Fibroblast of the conjunctiva (primary cell): ENCODE measurements around the gene GCGR.

Experiments
- DNase-seq: peaks from one replicate; pipeline ENCODE4 v3.0.0-alpha.2; 2010; ENCODE audit warnings: low read depth

The GCGR gene

DNA sequence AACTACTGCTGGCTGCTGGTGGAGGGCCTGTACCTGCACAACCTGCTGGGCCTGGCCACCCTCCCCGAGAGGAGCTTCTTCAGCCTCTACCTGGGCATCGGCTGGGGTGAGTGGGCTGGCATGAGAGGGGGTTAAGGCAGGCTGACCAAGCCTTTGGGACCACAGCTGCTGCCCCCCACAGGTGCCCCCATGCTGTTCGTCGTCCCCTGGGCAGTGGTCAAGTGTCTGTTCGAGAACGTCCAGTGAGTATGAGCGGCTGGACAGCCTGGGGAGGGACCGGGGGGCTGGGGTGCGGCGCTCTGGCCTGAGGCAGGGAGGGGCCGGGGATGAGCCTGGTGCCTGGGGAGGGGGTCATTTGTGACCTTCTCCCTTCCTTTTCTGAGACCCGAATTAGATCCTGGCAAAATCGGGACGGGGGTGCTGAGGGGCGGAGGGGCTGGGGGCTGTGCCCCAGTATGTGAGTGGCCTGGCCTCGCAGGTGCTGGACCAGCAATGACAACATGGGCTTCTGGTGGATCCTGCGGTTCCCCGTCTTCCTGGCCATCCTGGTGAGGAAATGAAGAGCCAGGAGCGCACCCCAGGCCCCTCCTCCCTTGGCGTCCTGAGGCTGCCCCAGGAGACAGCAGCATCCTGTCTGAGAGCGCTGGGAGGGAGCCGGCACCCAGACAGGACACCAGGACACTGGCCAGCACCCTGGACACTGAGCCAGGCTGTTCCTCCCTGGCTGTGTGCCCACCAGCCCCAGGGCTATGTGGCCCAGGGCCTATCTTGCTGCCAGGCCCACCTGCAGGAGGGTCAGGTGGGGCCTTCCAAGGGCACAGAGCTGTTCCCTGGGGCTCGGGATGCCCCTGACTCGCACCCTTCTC is 8.0 kb downstream of the GCGR start:
- no peak for DNase-seq

DNA sequence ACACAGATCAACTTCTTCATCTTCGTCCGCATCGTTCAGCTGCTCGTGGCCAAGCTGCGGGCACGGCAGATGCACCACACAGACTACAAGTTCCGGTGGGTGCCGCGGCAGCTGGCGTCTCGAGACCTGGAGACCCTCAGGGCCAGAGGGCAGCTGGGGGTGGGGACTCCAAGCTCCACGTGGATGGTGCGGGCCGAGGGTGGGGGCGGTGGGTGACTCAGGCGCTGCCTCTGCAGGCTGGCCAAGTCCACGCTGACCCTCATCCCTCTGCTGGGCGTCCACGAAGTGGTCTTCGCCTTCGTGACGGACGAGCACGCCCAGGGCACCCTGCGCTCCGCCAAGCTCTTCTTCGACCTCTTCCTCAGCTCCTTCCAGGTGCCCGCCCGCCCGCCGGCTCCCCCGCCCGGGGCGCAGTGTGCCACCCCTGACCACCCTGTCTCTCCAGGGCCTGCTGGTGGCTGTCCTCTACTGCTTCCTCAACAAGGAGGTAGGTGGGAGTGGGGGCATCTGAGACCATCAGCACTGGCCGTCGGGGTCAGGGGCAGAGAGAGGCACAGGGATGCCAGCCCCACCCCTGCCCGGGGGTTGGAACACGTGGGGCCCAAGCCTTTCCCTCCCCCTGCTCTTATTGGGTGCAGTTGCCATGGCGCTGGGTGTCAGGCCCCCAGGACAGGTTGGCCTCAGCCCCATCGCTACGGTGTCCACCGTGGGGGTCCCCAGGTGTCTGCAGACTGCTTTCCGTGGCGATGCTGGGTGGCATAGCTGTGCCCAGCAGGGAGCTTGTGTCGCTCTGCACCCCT is 8.8 kb downstream of the GCGR start:
- DNase-seq, result no peak

DNA sequence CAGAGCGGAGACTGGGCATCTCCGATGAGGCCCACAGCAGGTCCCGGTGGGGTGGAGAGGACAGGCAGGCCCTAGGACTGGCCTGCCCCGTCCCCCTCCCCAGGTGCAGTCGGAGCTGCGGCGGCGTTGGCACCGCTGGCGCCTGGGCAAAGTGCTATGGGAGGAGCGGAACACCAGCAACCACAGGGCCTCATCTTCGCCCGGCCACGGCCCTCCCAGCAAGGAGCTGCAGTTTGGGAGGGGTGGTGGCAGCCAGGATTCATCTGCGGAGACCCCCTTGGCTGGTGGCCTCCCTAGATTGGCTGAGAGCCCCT is 9.4 kb downstream of the GCGR start:
- DNase-seq, result no peak

DNA sequence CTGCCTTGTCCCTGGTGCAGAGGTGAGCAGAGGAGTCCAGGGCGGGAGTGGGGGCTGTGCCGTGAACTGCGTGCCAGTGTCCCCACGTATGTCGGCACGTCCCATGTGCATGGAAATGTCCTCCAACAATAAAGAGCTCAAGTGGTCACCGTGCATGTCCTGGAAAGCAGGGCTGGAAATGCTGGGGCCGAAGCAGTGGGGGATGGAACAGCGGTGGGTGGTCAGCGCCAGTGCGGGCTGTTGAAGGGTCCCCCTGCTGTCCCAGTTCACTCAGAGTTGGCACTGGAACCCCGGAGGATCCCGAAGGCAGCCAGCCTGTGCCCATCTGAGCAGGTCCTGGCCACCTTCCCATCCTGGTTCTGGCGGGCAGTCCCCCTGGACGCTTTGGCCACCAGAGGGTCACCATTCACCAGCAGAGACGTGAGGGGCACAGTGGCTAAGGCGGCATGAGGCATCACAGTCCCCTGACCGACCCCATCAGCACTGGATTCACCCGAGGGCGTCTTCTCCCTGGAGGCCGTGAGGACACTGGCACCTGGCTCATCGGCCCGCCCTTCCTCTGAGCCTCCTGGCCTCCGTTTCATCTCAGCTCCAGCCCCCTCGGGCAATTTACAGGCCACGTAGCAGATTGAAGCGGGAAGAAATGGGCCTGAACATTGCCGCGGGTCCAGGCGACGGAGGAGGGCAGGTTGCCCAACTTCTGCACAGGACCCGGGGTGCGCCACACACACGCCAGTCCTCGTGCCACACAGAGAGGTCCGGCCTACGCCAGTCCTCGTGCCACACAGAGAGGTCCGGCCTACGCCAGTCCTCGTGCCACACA is 10.1 kb downstream of the GCGR start:
- no peak for DNase-seq

DNA sequence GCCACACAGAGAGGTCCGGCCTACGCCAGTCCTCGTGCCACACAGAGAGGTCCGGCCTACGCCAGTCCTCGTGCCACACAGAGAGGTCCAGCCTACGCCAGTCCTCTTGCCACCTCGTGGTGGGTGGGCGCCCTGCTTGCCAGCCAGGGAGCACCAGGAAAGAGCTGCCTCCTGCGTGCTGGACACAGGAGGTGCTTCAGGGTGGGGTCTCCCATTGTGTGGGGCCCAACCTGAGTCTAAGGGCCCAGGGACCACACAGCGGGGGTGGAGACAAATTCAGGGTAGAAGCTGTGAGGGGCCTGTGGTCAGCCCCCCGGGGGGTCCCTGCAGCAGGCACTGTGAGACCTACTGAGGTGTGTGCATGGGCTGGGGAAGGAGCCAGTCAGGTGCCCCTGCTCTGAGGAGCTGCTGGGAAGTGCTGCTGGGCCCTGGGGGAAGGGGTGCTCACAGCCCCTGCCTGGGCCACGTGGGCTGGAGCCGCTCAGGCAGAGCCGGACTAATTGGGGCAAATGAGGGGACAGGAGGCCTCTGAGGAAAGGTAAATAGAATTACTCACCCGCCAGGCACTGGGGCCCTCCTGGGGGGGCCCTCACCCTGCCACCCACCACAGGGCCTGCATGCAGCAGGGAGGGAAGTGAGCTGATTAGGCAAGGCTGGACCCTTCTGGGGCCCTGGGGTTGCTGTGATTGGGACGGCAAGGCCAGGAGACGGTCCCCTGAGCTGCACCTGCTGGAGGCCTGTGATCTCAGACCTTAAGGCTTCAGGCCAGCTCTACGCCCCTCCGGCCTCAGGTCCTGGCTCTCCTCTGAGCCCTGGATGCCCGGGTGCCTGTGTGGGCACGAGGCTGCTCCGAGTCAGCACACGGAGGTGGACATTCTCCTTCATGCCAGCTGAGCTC is 11.0 kb downstream of the GCGR start:
- DNase-seq, result no peak

DNA sequence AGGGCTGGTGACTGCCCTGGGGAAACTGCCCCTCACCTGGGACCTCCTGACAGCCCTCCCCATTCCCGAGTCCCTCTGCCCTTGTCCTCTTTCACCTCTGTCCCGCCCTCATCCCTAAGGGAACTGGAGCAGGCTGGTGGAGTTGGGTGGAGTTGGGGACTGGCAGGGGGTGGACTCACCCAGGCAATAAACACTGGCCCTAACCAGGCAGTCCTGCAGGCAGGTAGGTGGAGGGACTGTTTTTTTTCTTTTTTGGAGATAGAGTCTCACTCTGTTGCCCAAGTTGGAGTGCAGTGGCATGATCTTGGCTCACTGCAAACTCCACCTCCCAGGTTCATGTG is 11.7 kb downstream of the GCGR start:
- DNase-seq, result no peak

DNA sequence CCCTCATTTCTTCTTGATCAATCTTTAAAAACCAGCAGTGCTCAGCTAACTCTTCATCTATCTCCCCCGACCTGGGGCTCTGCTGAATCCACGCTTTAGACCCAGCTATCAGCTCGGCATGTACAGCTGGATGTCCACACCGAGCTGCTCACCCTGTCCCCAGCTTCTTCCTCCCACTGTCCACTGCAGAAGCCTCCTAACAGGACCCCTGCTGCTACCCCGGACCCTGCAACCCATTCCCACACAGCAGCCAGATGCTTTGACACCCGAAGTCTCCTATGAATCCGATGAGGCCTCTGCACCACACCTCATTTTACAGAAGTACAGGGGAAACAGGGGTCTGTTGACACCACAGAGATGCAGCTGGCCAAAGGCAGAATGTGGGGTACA is 13.8 kb downstream of the GCGR start:
- no peak for DNase-seq

DNA sequence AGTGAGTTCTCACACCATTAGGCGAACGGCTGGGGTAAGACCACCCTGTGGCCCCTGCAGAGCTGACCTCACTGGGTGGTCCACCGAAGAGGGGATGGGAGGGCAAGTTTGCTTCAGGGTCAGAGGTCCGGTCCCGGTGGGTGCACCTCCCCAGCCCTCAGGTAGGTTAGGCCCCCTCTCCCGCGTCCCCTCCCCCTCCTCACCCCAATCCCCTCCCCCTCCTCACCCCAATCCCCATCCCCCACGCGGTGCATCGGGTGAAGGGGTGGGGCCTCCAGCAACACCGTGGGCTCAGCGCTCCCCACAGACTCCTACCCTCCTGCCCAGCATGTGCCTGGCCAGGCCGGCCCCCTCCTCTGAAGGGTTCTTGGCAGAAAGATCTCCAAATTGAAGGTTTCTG is 15.8 kb downstream of the GCGR start:
- DNase-seq, result no peak

DNA sequence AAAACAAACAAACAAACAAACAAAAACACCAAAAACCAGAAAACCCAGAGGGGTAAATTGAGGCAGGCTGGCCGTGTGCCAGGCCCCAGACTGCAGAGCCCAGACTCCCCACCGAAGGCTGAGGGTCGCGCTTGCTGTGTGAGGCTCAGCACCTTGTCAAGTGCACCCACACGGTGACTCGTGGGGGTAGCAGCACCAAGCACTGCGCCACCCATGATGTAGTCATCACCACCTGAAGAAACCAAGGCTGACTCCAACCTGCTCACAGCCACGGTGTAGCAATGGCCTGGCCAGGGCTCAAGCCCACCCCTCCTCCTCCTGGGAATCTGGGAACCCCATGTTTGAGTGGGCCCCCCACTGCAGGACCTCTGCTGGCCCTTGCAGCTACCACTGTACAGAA is 17.2 kb downstream of the GCGR start:
- no peak for DNase-seq

DNA sequence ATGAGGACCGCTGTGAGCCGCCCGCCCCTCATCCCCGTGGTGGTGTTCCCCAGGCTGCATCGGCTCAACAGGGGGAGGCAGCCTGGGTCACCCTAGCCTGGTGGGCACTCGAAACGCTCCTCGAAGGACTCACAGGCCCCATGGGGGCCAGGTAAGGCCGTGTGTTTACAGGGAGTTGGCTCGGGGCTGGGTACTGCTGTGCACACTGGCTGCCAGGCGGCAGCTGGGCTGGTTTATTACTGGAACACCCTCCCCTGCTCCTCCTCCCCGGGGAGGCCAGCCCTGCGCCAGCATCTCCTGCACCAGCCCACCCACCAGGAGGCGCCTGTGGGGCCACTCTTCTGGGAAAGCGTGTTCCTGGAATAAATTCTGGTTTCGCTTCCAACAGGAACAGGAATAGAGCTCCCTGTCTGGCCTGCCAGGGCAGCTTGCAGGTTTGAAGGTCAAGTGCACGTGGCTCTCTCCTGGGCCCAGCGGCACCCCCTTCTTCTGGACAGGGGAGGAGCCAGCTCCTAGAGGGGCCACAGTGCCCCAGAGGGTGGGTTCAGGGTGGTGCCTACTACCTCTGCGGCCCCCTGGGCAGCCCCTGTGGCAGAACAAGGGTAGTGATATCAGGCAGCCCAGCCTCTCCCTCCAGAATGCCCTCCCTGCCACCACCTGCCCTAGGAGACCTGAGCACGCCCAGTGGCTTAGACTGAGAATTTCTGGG is 17.8 kb downstream of the GCGR start:
- no peak for DNase-seq

DNA sequence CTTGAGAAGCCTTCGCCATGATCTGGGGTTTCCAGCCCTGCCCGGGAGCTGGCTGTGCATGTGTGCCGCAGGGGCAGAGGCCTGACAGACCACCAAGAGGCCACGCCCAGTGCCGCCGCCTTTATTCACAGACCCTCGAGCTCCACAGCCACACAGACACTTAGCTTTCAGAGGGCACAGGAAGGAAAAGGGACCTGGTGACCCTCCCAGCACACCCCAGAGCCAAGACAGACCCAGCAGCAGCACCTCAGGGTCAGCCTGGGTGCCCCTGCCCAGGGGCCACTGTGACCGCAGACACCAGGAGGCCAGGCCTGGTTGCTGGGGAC is 18.3 kb downstream of the GCGR start:
- DNase-seq, result no peak

DNA sequence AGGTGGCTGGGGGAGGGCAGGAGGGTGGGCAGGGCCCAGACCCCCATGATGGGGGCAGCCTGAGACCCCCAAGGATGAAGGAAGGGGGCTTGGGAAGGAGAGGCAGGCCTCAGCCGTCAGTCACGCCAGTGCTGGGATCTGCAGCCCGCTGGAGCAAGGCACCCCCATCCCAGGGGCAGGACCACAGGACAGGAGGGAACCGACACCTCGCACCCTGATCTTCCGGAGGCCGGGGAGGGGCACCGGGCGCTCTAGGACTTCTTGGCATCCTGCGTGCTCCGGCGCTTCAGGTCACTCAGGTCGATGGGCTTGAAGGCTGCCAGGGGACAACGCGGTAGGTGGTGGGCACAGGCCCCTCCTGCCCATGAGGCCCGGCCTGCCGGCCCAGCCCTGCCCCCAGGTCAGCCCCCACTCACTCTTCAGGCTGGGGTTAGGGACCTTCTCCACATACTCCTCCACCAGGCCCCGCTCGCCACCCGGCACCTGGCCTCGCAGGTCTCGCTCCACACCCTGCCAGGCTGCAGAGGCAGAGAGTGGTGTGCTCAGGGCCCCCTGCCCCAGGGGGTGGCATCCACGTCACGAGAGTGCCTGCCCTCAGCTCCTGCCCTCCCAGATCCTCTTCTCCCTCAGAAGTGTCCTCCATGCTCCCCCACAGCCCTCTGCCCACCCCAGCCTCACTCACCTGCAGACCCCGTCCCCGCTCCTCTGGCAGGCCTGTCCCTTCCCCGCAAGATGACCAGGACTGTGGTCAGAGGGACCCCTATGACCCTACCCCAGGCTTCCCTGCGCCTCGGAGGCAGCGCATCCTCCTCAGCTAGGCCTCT is 19.3 kb downstream of the GCGR start:
- DNase-seq, result no peak

DNA sequence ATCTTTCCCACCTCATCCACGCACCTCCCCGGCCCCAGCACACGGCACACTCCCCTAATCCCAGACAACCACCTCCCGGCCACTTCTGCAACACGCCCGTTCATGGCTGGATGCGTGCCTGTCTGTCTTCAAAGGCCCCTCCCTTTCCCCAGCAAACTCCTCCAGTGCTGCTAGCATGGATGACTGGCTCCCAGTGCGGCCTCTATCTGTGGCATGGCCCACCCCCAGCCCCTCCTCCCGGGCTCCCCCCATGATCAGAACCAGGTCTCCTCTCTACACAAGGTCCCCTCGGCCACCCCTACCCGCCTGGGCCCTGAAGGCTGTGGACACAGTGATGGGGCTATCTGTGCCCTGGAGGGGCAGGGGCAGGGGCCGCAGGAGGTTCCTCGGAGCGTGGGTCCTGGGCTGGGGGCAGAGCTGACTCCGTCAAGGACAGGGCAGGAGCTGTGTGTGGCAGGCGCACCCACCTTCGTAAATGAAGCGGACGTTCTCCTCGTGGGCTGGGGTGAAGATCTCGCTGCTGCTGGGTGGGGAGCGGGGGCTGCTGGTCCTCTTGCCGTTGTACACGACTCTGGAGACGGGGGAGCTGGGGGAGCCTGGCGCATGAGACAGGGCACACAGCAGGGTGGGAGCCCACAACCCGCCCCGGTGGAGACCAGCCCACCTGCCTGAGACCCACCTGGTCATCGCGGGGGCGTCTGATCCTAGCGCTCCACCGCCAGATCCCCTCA is 20.0 kb downstream of the GCGR start:
- DNase-seq, result no peak

DNA sequence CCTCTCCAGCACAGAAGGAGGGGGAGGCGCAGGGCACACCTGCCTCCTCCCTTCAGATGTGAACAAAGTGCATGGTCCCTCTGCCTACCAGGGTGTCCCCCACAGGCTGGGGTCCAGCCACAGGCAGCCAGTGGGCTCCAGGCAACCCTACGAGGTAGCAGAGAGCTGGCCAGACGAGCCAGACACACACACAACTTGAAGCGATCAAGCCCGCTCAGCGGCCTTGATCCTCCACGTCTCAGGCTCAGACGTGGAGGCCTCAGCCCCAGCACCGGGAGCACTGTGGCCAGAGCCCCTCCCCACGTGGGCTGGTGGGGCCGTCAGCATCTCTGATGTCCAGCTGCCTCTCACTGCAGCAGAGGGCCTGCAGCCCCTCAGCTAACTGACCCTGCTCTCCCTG is 20.6 kb downstream of the GCGR start:
- DNase-seq, result no peak

DNA sequence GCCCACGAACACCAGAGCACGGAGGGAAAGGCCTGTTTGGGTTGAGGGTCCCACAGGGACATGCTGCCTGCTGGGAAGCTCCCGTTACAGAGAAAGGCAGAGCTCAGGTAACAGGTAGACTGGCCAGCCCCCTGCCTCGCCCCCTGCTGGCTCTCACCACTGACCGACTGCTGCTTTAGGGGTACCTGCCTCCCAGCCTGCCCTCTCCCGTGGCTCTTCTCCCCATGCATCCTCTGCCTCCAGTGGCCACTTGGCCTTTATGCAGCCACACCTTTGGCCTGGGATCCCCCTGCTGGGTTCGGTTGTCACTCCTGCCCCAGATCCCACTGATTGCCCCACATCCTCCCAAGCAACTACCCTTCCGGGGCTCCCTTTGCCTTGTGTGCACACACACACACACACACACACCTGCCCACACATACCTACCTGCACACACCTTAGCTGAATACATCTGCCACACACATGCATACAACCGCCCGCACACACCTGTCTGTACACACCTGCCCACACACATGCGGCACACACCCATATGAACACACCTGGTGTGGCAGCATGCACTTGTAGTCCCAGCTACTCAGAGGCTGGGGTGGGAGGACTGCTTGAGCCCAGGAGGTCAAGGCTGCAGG is 22.0 kb downstream of the GCGR start:
- no peak for DNase-seq

DNA sequence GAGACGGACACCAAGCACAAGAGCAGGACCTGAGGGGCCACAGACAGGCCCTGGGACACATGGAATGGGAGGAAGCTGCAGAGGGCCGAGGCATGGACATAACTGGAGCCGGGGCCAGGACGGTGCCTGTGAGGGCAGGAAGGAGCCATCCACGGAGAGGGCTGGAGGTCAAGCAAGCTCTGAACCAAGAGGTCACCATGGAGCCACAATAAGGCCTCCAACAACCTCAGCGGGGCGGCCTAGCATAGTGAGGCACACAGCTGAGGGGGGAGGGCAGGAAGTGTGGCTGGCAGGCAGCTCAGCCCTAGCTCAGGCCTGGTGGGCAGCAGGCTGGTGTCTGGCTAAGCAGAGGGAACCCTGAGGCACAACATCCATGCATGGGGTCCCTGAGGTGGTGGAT is 24.7 kb downstream of the GCGR start:
- no peak for DNase-seq

DNA sequence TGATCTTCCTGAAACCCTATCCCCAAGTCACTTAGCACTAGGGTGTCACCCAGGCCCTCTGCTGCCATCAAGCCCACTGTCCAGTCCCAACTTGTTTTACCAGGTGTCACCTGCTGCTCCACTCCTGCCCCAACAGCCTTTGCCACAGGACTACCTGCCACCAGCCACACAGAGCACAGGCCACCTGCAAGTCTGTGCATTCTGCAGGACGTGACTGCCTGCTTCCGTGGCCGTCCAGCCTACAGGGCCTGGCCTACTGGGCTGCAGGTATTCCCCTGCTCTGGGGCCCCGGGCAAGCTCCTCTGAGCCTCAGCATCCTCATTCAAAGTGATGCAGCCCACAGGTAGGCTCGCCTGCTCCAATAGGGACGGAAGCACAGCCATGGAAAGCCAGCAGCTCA is 25.9 kb downstream of the GCGR start:
- no peak for DNase-seq

DNA sequence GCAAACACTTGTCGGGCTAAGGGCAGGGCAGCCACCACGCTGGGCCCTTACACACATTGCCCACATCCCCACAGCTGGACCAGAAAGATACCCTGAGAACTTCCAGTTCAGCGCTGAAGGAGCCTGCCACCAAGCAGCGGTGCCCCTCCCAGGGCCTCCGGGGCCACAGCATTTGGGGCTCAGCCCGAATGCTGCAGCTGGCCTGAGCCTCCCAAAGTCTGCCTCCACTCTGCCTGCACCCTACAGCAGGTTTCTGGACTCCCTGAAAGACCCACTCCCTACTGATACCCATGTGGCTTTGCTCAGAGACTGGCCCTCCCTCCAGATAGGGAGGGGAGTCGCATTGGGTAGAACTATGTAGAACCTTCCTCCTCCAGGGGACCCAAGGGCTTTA is 27.6 kb downstream of the GCGR start:
- no peak for DNase-seq

DNA sequence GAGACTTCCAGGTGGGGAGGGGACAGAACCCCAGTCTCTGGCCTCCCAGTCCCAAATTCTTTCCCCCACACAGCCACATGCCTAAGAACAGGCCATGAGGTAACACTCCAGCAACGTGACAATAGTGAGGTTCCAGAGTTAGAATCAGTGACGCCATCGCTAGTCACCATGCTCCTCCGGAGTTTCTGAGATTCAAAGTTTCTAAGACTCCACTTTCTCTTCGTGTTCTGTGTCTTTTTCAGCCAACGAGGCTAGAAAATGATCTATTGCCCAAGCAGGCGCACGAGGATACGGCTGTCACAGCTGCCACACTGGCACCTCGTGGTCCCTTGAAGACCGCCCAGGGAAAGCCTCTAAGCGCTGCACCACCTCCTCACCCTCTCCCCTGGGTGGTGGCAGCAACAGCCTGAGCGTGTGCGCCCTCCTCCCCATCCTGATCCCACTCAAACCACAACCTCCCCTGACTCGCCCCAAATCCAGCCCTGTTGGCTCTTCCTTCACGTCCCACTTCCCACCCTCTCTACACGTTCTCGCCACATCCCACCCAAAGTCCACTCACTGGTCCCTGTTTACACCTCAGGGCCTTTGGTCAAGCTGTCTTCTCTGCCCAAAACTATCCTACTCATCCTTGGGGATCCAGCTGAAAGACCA is 28.1 kb downstream of the GCGR start:
- no peak for DNase-seq
